HepG2 (cell line): ENCODE data around the gene ZNF483. TPM values are rescaled to one million over a fixed set of nuclear protein-coding genes. Genes with fewer than 3 reads are reported as not detected.

ENCODE experiments used
- ARNT2 ChIP-seq: sonication (generic); formaldehyde crosslinking; IDR thresholded peaks from 2 replicates; pipeline ENCODE4 v1.8.0; 2022; ENCODE audit warnings: mild to moderate bottlenecking, low read depth, missing genetic modification reagents, moderate library complexity
- ATF7 ChIP-seq, 2 experiments: fragments of 450-650 bp in 1 of 2; sonication (generic) in 1 of 2; formaldehyde crosslinking in 1 of 2; IDR thresholded peaks; 2 replicates each; pipeline versions ENCODE4 v1.4.0 to v1.6.1; 2016 to 2020; ENCODE audit warnings: antibody characterized with exemption in 1 of 2, mild to moderate bottlenecking in 1 of 2, missing genetic modification reagents in 1 of 2
- CEBPB ChIP-seq: IDR thresholded peaks from 2 replicates; pipeline ENCODE4 v1.6.1; 2011; ENCODE audit warnings: low read depth, low read length, improper control_type of control experiment, borderline replicate concordance
- MLLT10 ChIP-seq: sonication (generic); formaldehyde crosslinking; IDR thresholded peaks from 2 replicates; pipeline ENCODE4 v1.4.0; 2020; ENCODE audit warnings: missing genetic modification reagents
- MTA1 ChIP-seq: sonication (generic); formaldehyde crosslinking; IDR thresholded peaks from 2 replicates; pipeline ENCODE4 v1.4.0; 2020; ENCODE audit warnings: missing genetic modification reagents, mild to moderate bottlenecking, borderline replicate concordance
- NFE2 ChIP-seq: sonication (generic); formaldehyde crosslinking; IDR thresholded peaks from 2 replicates; pipeline ENCODE4 v1.4.0; 2020; ENCODE audit warnings: missing genetic modification reagents
- NR2F1 ChIP-seq, 2 experiments: fragments of 450-650 bp in 1 of 2; formaldehyde crosslinking in 1 of 2; IDR thresholded peaks; 2 replicates each; pipeline versions ENCODE4 v1.5.0 to v1.6.1; 2016 to 2020; ENCODE audit warnings: mild to moderate bottlenecking in 1 of 2, missing compliant biosample characterization in 1 of 2, missing genetic modification reagents in 1 of 2, moderate library complexity in 1 of 2
- ZBTB7A ChIP-seq: sonication (generic); formaldehyde crosslinking; IDR thresholded peaks from 2 replicates; pipeline ENCODE4 v1.8.0; 2022; ENCODE audit warnings: mild to moderate bottlenecking, missing genetic modification reagents
- ZNF44 ChIP-seq: sonication (generic); formaldehyde crosslinking; IDR thresholded peaks from 2 replicates; pipeline ENCODE4 v1.5.1; 2020; ENCODE audit warnings: mild to moderate bottlenecking, missing genetic modification reagents
- ZNF749 ChIP-seq: sonication (generic); formaldehyde crosslinking; IDR thresholded peaks from 2 replicates; pipeline ENCODE4 v1.8.0; 2022; ENCODE audit warnings: mild to moderate bottlenecking, missing genetic modification reagents, moderate library complexity, borderline replicate concordance
- polyA plus RNA-seq, 8 experiments: library from polyadenylated mRNA; depleted of rRNA in 3 of 8; stranded (reverse) in 7 of 8; unstranded in 1 of 8; fragments of >200 nt; fragmentation: Illumina TruSeq in 4 of 8; extraction: Trizol in 4 of 8; gene quantifications; 2 replicates each; pipeline versions ENCODE4 v1.2.1 to v1.2.3, GENCODE V29; 2011 to 2016; ENCODE audit warnings: low read depth in 4 of 8, missing spikeins in 1 of 8, mixed read lengths in 1 of 8; ENCODE audit not compliant: insufficient read depth in 1 of 8
- total RNA-seq, 5 experiments: library from RNA; depleted of rRNA; stranded (reverse); fragments of >200 nt; fragmentation: Illumina TruSeq; extraction: Trizol; gene quantifications; 2 replicates each; pipeline ENCODE4 v1.2.3, GENCODE V29; 2016; ENCODE audit warnings: low read depth in 1 of 5
- TF ChIP-seq, protein P1 (sequence below): sonication (generic); formaldehyde crosslinking; IDR thresholded peaks from 2 replicates; pipeline ENCODE4 v1.4.0; 2020; ENCODE audit warnings: missing genetic modification reagents
- TF ChIP-seq, protein P2 (sequence below): sonication (generic); formaldehyde crosslinking; IDR thresholded peaks from 2 replicates; pipeline ENCODE4 v1.4.0; 2020; ENCODE audit warnings: missing genetic modification reagents, low read depth, mild to moderate bottlenecking, borderline replicate concordance
- TF ChIP-seq, protein P3 (sequence below), 2 experiments: sonication (generic) in 1 of 2; formaldehyde crosslinking in 1 of 2; IDR thresholded peaks; 2 replicates each; pipeline versions ENCODE4 v1.6.1 to v1.9.0; 2014 to 2022; ENCODE audit warnings: antibody characterized with exemption in 1 of 2, borderline replicate concordance in 1 of 2, inconsistent platforms in 1 of 2, low read depth in 1 of 2, missing genetic modification reagents in 1 of 2
- TF ChIP-seq, protein P4 (sequence below): sonication (generic); formaldehyde crosslinking; IDR thresholded peaks from 2 replicates; pipeline ENCODE4 v1.4.0; 2020; ENCODE audit warnings: mild to moderate bottlenecking, missing genetic modification reagents
- TF ChIP-seq, protein P5 (sequence below): sonication (generic); formaldehyde crosslinking; IDR thresholded peaks from 2 replicates; pipeline ENCODE4 v1.8.0; 2023; ENCODE audit warnings: mild to moderate bottlenecking, missing genetic modification reagents
- TF ChIP-seq, protein P6 (sequence below): sonication (generic); formaldehyde crosslinking; IDR thresholded peaks from 2 replicates; pipeline ENCODE4 v1.4.0; 2020; ENCODE audit warnings: missing genetic modification reagents

Gene ZNF483
- total and polyA plus RNA-seq, 2 of the 13 experiments (the other 11 are each of a cell fraction or from before 2014, with no cell fraction given), result 2.0 to 9.5 TPM

DNA sequence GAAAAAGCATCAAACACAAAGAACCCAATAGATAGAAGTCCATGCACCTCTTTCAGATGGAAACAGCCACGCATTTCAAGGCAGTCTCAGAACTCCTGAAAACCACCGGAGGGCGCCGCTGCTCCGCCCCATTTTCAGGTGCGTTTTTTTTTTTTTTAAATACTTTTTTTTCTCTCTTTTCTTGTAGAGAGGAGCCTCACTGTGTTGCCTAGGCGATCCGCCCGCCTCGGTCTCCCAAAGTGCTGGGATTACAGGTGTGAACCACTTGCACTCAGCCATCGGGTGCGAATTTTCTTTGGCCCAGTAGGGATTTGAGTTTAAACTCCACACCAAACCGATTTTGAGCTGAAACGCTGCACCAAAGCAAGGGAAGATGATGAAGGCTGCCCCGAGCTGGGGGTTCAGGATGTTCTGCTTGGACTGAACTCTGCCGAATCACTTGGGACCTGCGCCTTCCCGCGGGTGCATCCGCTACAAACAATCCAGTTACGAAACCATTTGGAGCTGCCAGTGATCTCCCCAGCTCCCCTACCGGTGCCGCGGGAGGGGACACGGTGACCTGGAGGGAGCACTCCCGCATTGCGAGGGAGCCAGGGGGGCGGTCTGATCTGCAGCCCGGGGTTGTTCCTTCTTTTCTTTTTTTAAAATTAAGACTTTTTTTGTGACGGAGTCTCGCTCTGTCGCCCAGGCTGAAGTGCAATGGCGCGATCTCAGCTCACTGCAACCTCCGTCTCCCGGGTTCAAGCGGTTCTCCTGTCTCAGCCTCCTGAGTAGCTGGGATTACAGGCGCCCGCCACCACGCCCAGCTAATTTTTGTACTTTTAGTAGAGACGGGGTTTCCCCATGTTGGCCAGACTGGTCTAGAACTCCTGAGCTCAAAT, 73.1 kb downstream of the ZNF483 start (continued):
- TF ChIP-seq ZNF44 (CRISPR knock-in tag), result 0 out of 2 replicates have a peak, but pooled peaks have one; percentile 83
- TF ChIP-seq, protein P1, sequence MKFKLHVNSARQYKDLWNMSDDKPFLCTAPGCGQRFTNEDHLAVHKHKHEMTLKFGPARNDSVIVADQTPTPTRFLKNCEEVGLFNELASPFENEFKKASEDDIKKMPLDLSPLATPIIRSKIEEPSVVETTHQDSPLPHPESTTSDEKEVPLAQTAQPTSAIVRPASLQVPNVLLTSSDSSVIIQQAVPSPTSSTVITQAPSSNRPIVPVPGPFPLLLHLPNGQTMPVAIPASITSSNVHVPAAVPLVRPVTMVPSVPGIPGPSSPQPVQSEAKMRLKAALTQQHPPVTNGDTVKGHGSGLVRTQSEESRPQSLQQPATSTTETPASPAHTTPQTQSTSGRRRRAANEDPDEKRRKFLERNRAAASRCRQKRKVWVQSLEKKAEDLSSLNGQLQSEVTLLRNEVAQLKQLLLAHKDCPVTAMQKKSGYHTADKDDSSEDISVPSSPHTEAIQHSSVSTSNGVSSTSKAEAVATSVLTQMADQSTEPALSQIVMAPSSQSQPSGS (CRISPR knock-in tag), result no peak
- no peak for TF ChIP-seq NFE2 (CRISPR knock-in tag)
- TF ChIP-seq MTA1 (CRISPR knock-in tag), result no peak
- TF ChIP-seq, protein P2, sequence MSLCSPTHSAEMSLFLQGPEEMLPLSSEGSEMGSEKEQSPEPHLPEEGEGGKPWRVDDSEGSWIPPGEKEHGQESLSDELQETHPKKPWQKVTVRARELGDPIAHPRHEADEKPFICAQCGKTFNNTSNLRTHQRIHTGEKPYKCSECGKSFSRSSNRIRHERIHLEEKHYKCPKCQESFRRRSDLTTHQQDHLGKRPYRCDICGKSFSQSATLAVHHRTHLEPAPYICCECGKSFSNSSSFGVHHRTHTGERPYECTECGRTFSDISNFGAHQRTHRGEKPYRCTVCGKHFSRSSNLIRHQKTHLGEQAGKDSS (CRISPR knock-in tag), result 0 out of 2 replicates have a peak, but pooled peaks have one; percentile 57
- no peak for TF ChIP-seq ZBTB7A (CRISPR knock-in tag)
- no peak for TF ChIP-seq ZNF749 (CRISPR knock-in tag)
- TF ChIP-seq ARNT2 (CRISPR knock-in tag), result no peak
- TF ChIP-seq, protein P3, sequence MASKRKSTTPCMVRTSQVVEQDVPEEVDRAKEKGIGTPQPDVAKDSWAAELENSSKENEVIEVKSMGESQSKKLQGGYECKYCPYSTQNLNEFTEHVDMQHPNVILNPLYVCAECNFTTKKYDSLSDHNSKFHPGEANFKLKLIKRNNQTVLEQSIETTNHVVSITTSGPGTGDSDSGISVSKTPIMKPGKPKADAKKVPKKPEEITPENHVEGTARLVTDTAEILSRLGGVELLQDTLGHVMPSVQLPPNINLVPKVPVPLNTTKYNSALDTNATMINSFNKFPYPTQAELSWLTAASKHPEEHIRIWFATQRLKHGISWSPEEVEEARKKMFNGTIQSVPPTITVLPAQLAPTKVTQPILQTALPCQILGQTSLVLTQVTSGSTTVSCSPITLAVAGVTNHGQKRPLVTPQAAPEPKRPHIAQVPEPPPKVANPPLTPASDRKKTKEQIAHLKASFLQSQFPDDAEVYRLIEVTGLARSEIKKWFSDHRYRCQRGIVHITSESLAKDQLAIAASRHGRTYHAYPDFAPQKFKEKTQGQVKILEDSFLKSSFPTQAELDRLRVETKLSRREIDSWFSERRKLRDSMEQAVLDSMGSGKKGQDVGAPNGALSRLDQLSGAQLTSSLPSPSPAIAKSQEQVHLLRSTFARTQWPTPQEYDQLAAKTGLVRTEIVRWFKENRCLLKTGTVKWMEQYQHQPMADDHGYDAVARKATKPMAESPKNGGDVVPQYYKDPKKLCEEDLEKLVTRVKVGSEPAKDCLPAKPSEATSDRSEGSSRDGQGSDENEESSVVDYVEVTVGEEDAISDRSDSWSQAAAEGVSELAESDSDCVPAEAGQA (IDR thresholded peaks at IDR 0.05; ENCODE audit: low read depth), result no peak
- TF ChIP-seq, protein P3 (CRISPR knock-in tag; IDR thresholded peaks at IDR 0.05; ENCODE audit: borderline replicate concordance), result no peak
- TF ChIP-seq, protein P4, sequence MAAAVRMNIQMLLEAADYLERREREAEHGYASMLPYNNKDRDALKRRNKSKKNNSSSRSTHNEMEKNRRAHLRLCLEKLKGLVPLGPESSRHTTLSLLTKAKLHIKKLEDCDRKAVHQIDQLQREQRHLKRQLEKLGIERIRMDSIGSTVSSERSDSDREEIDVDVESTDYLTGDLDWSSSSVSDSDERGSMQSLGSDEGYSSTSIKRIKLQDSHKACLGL (CRISPR knock-in tag), result no peak; the same call in 1 of the 2 replicates
- no peak for TF ChIP-seq NR2F1 (CRISPR knock-in tag; IDR thresholded peaks at IDR 0.05)
- TF ChIP-seq MLLT10 (CRISPR knock-in tag), result no peak
- TF ChIP-seq ATF7 (IDR thresholded peaks at IDR 0.05), result no peak
- TF ChIP-seq ATF7 (CRISPR knock-in tag; IDR thresholded peaks at IDR 0.05), result no peak
- TF ChIP-seq, protein P5, sequence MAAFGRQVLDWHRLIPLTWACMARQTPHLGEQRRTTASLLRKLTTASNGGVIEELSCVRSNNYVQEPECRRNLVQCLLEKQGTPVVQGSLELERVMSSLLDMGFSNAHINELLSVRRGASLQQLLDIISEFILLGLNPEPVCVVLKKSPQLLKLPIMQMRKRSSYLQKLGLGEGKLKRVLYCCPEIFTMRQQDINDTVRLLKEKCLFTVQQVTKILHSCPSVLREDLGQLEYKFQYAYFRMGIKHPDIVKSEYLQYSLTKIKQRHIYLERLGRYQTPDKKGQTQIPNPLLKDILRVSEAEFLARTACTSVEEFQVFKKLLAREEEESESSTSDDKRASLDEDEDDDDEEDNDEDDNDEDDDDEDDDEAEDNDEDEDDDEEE (CRISPR knock-in tag), result no peak
- TF ChIP-seq, protein P6, sequence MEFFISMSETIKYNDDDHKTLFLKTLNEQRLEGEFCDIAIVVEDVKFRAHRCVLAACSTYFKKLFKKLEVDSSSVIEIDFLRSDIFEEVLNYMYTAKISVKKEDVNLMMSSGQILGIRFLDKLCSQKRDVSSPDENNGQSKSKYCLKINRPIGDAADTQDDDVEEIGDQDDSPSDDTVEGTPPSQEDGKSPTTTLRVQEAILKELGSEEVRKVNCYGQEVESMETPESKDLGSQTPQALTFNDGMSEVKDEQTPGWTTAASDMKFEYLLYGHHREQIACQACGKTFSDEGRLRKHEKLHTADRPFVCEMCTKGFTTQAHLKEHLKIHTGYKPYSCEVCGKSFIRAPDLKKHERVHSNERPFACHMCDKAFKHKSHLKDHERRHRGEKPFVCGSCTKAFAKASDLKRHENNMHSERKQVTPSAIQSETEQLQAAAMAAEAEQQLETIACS (CRISPR knock-in tag), result no peak
- TF ChIP-seq CEBPB, result no peak
